Measurements from ENCODE around the gene UNC93B1.

Gene UNC93B1

GRCh38 chr11:68040957-68041591 lies 37.2 kb upstream of the UNC93B1 start:
- no peak for DNase-seq (ENCODE audit: low read depth in 1 of 2, low spot score in 1 of 2)

DNA sequence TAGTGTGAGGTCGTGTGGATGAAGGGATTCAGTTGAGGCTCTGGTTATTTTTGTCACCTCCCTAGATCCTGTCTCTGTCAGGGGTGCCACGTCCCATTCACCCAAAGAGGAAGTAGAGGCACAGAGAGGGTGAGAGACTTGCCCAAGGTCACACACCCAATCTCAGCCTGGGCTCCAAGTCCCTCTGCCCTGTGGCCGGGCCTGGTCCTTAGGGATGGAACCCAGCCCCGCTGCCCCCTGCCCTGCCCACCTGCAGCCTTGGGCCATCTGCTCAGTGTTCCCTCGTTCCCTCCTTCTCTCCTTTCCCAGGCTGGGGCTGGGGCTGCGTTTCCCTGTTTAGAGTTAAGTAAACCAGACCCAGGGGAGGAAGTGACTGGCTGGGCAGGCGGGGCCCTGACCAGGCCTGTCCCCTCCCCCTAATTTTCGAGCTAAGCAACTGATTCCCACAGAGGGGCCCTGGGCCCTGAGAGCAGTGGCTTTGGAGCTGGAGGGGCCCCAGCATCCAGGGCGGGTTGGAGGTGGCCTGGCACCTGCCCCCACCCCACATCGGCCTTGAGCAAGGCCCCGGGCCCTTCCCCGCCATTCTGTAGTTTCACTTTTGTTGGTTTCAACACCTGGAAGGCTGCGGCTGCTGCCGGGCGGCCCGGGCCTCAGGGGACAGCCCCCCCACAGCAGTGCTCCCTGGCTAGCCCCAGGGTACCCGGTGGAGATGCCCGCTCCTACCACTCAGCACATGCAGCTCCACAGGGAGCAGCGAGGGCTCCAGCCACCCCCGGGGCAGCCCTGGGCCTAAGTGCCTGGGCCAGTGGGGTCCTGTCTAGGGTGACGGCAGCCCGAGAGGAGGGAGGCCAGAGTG lies 36.4 kb upstream of the UNC93B1 start:
- DNase-seq (ENCODE audit: low read depth in 1 of 2, low spot score in 1 of 2), result no peak

DNA sequence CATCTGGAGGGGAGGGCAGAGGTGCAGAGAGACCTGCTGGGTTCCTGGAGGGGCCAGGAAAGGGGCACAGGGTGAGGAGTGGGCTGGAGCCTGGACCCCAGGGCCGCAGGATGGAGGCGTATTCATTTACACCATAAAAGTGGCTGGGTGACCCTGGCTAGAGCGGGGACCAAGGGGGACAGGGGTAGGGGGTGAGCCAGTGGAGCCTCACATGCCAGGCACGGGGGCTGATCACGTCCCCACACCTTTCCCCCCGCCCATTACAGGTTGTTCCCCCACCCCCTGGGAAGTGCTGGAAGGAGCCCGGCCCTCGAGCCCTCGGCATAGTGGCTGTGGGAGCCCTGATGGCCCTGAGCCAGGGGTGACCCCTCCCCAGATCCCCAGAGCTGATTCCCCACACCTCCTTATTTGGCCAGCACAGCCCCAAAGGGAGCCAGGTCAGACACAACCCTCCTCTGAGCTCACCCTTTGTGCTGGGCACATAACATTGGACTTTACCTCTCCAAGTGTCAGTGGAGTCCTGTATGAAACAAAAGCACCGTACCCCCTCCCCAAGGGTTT lies 35.7 kb upstream of the UNC93B1 start:
- DNase-seq (ENCODE audit: low read depth in 1 of 2, low spot score in 1 of 2), result no peak

GRCh38 chr11:68038718-68039525 lies 35.0 kb upstream of the UNC93B1 start, which contains the start of gene TCIRG1:
Gene TCIRG1, plus strand, starts transcription at chr11:68039025. Its CDS starts 2,247 bp downstream, at chr11:68041272.
- DNase-seq (ENCODE audit: low read depth in 1 of 2, low spot score in 1 of 2), result peak; percentile 35 to 51

DNA sequence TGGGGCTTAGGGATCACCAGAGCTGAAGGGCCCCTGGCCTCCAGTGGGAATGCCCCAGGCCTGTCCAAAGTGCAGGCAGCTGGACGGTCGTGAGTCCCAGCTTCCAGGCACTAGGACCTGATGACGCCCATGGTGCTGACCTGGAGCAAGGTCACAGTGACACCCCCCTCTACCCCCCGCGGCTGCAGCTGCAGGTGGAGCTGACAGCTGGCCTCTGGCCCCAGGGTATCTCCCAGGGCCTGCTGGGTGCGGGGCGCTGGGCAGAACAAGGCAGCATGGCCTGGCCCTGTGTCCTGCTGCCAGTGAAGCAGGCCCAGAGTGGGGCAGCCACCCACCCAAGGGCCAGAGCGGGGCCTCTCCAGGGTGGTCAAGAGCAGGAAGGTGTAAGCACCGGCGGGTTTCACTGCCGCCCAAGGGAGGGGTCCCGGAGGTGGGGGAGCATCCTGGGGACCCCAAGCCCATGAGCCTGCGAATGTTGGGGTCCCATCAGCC lies 34.4 kb upstream of the UNC93B1 start:
- no peak for DNase-seq (ENCODE audit: low read depth in 1 of 2, low spot score in 1 of 2)

DNA sequence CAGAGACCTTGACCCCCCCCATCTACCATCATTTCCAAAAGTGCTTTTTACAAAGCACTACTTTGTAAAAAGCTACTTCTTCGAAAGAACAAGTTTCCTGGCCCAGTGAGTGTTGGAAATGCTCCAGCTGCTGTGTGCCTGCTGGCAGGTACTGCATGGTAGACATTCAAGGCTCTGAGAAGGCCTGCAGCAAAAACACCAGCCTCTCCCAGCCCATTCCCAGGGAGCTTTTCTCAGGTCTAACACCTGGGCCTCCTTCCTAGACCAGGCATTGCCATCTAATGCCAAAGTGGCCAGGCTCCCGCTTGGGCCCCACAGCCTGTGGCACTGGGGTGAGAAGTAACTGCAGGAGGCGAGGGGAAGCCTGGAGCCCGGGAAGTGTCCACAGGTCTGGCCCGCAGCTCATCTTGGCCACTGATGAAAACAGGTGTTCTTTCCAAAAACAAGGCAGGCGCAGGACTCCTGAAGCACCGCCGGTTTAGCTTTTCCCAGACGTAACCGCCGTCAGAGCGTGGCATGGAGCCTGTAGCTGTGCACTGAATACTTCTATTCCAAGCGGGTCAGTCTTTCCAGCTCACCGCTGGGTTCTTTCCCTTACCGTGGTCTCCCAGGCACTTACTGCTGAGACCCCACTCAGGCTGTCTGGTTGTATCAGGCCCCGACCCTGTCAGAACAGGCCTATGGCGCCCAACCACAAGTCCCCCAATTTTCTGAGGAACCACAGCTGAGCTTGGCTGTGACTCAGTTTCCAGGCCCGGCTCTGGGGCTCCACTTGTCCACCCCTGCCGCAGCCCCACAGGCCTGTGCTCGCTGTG lies 33.7 kb upstream of the UNC93B1 start:
- DNase-seq (ENCODE audit: low read depth in 1 of 2, low spot score in 1 of 2), result no peak

DNA sequence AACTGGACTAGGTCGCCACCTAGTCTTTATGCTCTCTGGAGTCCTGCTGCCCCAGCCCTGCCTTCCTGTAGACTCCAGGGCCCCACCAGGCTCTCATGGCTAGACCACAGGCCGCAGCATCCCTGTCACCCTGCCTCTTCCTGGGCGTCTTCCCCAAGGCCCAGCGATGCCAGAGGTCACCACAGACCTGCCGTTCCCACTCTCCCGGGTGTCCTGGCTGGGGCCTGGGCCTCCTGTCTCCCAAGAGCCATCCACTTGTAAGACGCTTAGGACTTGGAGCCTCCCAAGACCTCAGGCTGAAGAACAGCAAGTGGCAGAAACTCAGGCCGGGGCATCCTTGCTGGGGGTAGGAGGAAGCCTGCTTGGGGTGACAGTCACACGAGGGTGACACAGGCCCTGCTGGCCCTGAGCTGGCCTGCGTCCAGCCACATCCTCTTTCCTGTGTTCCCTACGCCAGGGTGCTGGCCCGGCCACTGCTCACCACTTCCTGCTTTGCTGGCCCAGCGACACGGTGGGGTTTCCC lies 32.9 kb upstream of the UNC93B1 start:
- no peak for DNase-seq (ENCODE audit: low read depth in 1 of 2, low spot score in 1 of 2)

- no peak for DNase-seq (ENCODE audit: low read depth in 1 of 2, low spot score in 1 of 2)
These were observed 32.3 kb upstream of the UNC93B1 start for GRCh38 chr11:68036141-68036716.

GRCh38 chr11:68035266-68035876 lies 31.5 kb upstream of the UNC93B1 start:
- no peak for DNase-seq (ENCODE audit: low read depth in 1 of 2, low spot score in 1 of 2)

DNA sequence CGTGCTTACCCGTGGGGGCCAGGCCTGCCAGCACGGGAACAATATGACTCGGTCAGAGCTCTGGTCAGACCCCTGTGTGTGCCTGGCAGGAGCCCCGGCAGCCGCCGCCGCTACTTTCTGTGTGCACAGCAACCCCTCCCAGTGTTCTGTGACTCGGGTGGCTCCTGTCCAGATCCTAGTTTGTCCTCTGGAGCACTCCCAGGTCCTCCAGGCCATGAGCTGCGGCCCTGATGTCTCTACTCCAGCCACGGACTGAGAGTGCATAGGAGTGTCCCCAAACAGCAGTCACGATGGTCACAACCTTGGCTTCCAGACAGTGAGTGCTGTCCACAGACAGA lies 29.8 kb upstream of the UNC93B1 start:
- DNase-seq (ENCODE audit: low read depth in 1 of 2, low spot score in 1 of 2), result no peak

DNA sequence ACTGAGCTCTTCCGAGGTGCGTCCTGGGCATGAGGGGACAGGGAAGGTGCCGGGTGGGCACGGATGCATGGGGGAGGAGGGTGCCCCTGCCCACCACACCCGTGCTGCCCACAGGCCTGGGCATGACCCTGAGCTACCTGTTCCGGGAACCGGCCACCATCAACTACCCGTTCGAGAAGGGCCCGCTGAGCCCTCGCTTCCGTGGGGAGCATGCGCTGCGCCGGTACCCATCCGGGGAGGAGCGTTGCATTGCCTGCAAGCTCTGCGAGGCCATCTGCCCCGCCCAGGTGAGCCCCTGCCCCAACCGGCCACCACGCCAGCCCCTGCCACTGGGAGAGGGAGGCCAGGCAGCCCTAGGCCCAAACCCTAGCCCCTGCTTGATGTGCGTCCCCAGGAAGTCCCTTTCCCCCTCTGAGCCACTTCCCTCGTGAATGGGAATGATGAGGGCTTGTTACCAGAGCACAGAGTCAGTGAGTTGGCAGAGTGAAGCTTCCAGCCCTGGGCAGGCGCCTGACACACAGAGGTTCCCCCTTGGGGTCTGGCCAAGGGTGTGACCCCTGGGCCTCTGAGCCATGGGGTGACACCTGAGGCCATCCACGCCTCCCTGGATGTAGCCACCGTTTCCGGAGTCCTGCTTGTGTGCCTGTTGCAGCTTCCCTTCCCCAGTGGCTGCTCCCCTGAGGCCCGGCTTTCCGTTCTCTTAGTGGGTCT lies 29.3 kb upstream of the UNC93B1 start:
- DNase-seq (ENCODE audit: low read depth in 1 of 2, low spot score in 1 of 2), result no peak

- DNase-seq (ENCODE audit: low read depth in 1 of 2, low spot score in 1 of 2), result no peak
These were observed 28.1 kb upstream of the UNC93B1 start for GRCh38 chr11:68032003-68032402.

- DNase-seq (ENCODE audit: low read depth in 1 of 2, low spot score in 1 of 2), result no peak
These were observed 27.2 kb upstream of the UNC93B1 start for GRCh38 chr11:68031144-68031464.

GRCh38 chr11:68030318-68031143 lies 26.6 kb upstream of the UNC93B1 start, which contains the start of gene NDUFS8:
Gene NDUFS8, plus strand, starts transcription at chr11:68030681. Its CDS starts 1,471 bp downstream, at chr11:68032152.
- peak; percentile 82 to 95 for DNase-seq (ENCODE audit: low read depth in 1 of 2, low spot score in 1 of 2)

DNA sequence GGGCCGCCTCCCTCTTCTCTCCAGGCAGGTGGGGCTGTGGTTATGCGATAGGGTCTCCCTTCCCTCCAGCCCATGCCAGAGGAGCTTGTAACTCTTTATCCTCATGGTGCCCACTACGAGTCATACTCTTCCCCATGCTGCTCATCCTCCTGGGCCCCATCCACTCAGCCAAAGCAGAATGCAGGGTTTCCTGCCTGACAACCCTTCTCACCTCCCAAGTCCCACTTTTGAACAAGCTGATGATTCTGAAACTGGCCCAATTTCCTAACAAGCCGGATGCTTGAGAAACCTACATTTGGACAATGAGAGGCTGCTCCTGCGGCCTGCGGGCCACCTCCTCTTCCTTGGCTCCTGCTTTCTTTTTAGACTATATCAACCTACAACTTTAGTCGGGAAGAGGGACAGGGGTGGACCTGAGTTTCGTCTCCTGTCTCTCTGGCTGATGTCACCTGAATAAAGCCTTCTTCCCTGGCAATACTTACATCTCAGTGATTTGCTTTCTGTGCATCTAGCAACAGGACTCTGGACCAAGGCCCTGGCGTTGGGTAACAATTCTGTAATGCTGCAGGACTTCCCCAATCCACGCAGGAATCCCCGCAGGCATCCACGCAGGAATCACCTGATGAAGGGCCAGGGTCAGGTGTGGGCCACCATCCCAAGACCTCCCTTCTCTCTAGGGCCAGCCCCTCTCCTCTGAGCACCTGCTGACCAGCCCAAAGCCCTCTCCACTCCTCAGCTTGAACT lies 25.1 kb upstream of the UNC93B1 start:
- no peak for DNase-seq (ENCODE audit: low read depth in 1 of 2, low spot score in 1 of 2)

DNA sequence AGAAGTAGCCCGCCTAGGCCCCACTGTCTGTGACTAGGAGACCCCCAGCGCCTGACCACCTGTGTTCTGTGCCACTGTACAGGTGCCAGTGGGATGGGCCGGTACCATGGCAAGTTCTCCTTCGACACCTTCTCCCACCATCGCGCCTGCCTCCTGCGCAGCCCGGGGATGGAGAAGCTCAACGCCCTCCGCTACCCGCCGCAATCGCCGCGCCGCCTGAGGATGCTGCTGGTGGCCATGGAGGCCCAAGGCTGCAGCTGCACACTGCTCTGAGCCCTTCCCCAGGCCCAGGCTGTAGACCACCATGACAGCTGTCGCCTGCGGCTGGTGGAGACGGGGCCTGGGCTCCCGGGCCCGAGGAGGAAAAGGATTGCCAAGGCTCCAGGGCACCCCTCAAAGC lies 23.8 kb upstream of the UNC93B1 start:
- no peak for DNase-seq (ENCODE audit: low read depth in 1 of 2, low spot score in 1 of 2)

GRCh38 chr11:68026391-68027105 lies 22.7 kb upstream of the UNC93B1 start:
- DNase-seq (ENCODE audit: low read depth in 1 of 2, low spot score in 1 of 2), result no peak

All from stimulated activated CD4-positive, alpha-beta T cell treated with anti-CD3 and anti-CD28 coated beads, Interleukin-15, amount 100 ng/mL, for 1 hour (primary cell).